ENCODE results near the gene ISYNA1. TPM values are rescaled to one million over a fixed set of nuclear protein-coding genes. Genes with fewer than 3 reads are reported as not detected.

The ISYNA1 gene
- total and polyA plus RNA-seq, 2 of the 4 experiments (the other 2 are of a cell fraction): 3.4 to 24.7 TPM

DNA sequence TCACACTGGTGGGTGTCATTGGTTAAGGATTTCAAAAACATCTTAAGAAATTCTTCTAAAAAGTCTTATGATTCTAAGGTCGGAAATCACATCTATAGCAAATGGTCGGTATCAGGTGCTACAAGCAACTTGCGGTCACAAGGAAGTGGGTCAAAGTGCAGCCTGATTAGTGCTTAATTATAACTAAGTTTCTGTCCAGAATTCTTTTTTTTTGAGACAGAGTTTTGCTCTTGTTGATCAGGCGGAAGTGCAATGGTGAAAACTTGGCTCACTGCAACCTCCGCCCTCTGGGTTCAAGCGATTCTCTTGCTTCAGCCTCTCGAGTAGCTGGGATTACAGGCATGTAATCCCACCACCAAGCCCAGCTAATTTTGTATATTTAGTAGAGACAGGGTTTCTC is 53.2 kb downstream of the ISYNA1 start:
- Histone ChIP-seq H3K4ac (ENCODE audit: low read depth, low read length) (no peak overlapping the region), H3K56ac (ENCODE audit: extremely low read depth, insufficient read depth, low read length) (no peak overlapping the region), H3K4me1 (ENCODE audit: control insufficient read depth, insufficient read depth, low read length) (peaks cover 22% of the 10 kb centered on the region), H4K91ac (ENCODE audit: insufficient read depth, low read depth, low read length) (no peak overlapping the region), H3K79me1 (ENCODE audit: low read depth in 1 of 2, low read length in 2 of 2) (peaks cover 0 to 34% of the 10 kb centered on the region in 2 experiments; a peak in 3 of 4 replicates), H3K23ac (ENCODE audit: low read depth, low read length) (no peak overlapping the region), H2BK5ac (ENCODE audit: low read depth, low read length, poor library complexity, severe bottlenecking) (no peak overlapping the region), H4K20me1 (ENCODE audit: insufficient read depth, low read length) (peaks cover 24% of the 10 kb centered on the region), H2AFZ (replicated peaks; ENCODE audit: low read length, poor library complexity) (no peak overlapping the region), H3K9ac (ENCODE audit: low read depth, low read length) (no peak overlapping the region), H2BK20ac (ENCODE audit: low read depth, low read length) (peak overlapping the region; percentile 29; the same call in 1 of the 2 replicates), H4K5ac (ENCODE audit: low read depth, low read length) (no peak overlapping the region), H2AK9ac (replicated peaks; ENCODE audit: low read depth, low read length, poor library complexity) (no peak overlapping the region), H3K36me3 (ENCODE audit: control insufficient read depth, insufficient read depth, low read length) (peaks cover 7% of the 10 kb centered on the region; the same call in 1 of the 2 replicates), H3K4me3 (ENCODE audit: insufficient read depth, low read depth, low read length) (no peak overlapping the region), H3K27me3 (ENCODE audit: control insufficient read depth, insufficient read depth, low read length) (no peaks in the 10 kb centered on the region), H3K18ac (ENCODE audit: low read depth, low read length) (no peak overlapping the region), H2AK5ac (ENCODE audit: low read depth, low read length) (no peak overlapping the region), H3K4me2 (ENCODE audit: low read depth, low read length) (no peak overlapping the region), H4K8ac (ENCODE audit: low read depth in 2 of 2, low read length in 2 of 2) (no peak overlapping the region), H3K14ac (replicated peaks; ENCODE audit: low read depth, low read length) (no peak overlapping the region), H3K27ac (ENCODE audit: insufficient read depth, low read length) (no peak overlapping the region), H3K9me1 (ENCODE audit: insufficient read depth, low read length) (peaks cover 10% of the 10 kb centered on the region; the same call in 1 of the 2 replicates), H2BK120ac (ENCODE audit: low read depth, low read length) (no peak overlapping the region; the same call in 1 of the 2 replicates), H3K9me3 (ENCODE audit: control insufficient read depth, insufficient read depth, low read length) (no peaks in the 10 kb centered on the region), H2BK15ac (ENCODE audit: low read depth, low read length) (peak overlapping the region; percentile 34; the same call in 1 of the 3 replicates)
- 100% methylated on average over 1 of the region's 7 CpGs; no CpG with 5 or more reads in 1 of the 2 experiments for WGBS, 2 experiments (ENCODE audit: extremely low coverage in 2 of 2, insufficient read length in 1 of 2)
- no peak for DNase-seq
- ChIA-PET CTCF (no interaction called here), POLR2A (ENCODE audit: unreplicated experiment) (no interaction called here)
- intact Hi-C loops (cut with micrococcal nuclease) (no loop called here), in situ Hi-C loops (cut with MboI; ENCODE audit: low sequenced_read_pairs) (no loop called here), dilution Hi-C loops (cut with HindIII; ENCODE audit: low sequenced_read_pairs, unreplicated experiment) (no loop called here)
- BruUV-seq (replicated peaks): no TSS peak
- TF ChIP-seq MXI1 (IDR thresholded peaks at IDR 0.05; ENCODE audit: borderline replicate concordance, low read depth, low read length) (no peak), CEBPB (IDR thresholded peaks at IDR 0.05; ENCODE audit: low read depth, low read length) (no peak), MAZ (IDR thresholded peaks at IDR 0.05; ENCODE audit: borderline replicate concordance, low read depth, low read length) (no peak), BHLHE40 (IDR thresholded peaks at IDR 0.05; ENCODE audit: low read depth, low read length) (no peak), CTCF (conservative IDR thresholded peaks at IDR 0.05; ENCODE audit: low read depth, low read length) (no peak), NFE2L2 (IDR thresholded peaks at IDR 0.05; ENCODE audit: low read depth, low read length) (no peak), RFX5 (IDR thresholded peaks at IDR 0.05; ENCODE audit: low read depth, low read length) (no peak), POLR2A (IDR thresholded peaks at IDR 0.05; ENCODE audit: low read depth, low read length) (no peak), RAD21 (IDR thresholded peaks at IDR 0.05; ENCODE audit: low read length) (no peak), SMC3 (IDR thresholded peaks at IDR 0.05; ENCODE audit: low read depth, low read length) (no peak), FOS (IDR thresholded peaks at IDR 0.05; ENCODE audit: low read depth, low read length) (no peak), CHD1 (IDR thresholded peaks at IDR 0.05; ENCODE audit: low read depth, low read length) (no peak), RCOR1 (IDR thresholded peaks at IDR 0.05; ENCODE audit: insufficient replicate concordance, low read length) (no peak), MAFK (IDR thresholded peaks at IDR 0.05; ENCODE audit: low read depth, low read length) (no peak), ELK1 (IDR thresholded peaks at IDR 0.05; ENCODE audit: borderline replicate concordance, low read depth, low read length) (no peak)
- TF ChIP-seq, protein P1, sequence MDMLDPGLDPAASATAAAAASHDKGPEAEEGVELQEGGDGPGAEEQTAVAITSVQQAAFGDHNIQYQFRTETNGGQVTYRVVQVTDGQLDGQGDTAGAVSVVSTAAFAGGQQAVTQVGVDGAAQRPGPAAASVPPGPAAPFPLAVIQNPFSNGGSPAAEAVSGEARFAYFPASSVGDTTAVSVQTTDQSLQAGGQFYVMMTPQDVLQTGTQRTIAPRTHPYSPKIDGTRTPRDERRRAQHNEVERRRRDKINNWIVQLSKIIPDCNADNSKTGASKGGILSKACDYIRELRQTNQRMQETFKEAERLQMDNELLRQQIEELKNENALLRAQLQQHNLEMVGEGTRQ (IDR thresholded peaks at IDR 0.05; ENCODE audit: low read depth, low read length): no peak
- ATAC-seq (ENCODE audit: low read depth): no peak
